HG03095 (cell line): ENCODE measurements around the gene PRDM16.

Source experiments
- ATAC-seq: cut with Tn5 transposase; IDR thresholded peaks from one replicate; pipeline ENCODE4 v1.9.1; 2021; ENCODE audit warnings: moderate library complexity; ENCODE audit not compliant: unreplicated experiment

Gene PRDM16

DNA sequence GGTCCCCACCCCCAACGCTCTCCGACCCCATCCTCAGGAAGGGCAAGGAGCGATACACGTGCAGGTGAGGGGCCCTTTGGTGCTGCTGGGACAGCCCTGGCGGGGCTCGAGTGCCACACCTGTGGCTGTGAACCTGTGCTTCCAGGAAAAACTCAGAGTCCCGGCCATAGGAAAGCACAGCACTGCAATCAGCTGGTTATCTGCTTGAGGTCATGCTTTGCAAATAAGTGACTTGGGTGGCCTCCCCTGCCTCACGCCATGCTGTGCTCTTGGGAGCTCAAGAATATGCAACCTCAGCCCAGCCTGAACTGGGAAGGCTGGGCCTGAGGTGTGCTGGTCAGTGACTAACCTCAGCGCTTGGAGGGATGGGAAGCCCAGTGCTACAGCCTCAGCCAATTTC, 348.9 kb downstream of the PRDM16 start:
- no peak for ATAC-seq

DNA sequence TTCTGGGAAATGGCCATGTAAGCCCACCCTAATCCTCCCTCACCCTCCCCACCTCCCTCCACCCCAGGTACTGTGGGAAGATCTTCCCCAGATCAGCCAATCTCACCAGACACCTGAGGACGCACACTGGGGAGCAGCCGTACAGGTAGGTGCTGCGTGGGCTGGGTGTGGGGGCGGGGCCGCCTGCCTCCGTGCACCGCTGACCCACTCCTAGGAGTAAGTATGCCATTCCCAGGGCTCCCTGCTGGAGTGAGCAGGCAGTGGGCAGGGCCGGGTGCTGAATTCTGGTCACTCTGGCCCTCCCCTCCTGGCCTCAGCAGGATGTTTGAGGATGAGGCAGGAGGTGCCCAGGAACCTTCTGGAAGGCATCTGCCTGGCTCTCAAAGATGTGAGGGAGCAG, 349.6 kb downstream of the PRDM16 start:
- ATAC-seq: no peak

DNA sequence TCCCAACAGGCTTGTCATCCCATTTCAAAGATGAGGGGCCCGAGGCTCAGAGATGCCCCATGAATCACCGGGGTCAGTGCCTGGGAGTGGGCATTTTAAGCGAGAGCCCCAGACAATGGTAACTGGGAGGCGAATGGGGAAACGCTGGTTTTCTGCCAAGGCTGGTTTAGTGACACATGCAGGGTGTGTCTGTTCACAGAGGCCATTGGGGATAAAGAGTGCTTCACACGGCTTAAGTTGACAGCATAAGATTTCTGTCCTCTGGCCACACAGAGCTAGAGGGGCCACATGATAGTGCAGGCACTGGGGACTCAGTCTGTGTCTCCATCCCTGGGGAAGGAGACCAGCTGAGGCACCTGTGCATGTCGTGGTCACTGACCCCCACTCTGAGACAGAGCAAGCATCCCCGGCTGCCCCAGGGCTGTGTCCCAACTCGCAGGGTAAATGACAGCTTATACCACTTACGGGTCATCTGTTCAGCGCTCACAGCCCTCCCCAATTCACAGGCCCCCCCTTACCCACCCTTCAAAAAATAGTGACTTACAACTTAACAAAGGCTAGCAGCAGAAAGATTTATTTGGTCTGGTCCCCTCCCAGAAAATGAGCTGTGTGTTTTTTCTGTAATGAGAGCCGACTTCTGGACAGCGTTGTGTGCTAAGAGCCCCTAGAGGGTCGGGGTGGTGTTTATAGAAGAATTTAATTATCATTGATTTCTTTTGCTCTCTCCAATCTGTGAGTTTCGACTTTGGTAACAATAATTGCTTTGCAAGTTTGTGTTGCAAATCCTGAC, 350.6 kb downstream of the PRDM16 start:
- ATAC-seq: no peak

GRCh38 chr1:3420218-3420951, 351.4 kb downstream of the PRDM16 start:
- no peak for ATAC-seq

GRCh38 chr1:3422638-3423037, 353.6 kb downstream of the PRDM16 start:
- ATAC-seq: no peak

- ATAC-seq: no peak
Measured at GRCh38 chr1:3423245-3423829, 354.3 kb downstream of the PRDM16 start.

DNA sequence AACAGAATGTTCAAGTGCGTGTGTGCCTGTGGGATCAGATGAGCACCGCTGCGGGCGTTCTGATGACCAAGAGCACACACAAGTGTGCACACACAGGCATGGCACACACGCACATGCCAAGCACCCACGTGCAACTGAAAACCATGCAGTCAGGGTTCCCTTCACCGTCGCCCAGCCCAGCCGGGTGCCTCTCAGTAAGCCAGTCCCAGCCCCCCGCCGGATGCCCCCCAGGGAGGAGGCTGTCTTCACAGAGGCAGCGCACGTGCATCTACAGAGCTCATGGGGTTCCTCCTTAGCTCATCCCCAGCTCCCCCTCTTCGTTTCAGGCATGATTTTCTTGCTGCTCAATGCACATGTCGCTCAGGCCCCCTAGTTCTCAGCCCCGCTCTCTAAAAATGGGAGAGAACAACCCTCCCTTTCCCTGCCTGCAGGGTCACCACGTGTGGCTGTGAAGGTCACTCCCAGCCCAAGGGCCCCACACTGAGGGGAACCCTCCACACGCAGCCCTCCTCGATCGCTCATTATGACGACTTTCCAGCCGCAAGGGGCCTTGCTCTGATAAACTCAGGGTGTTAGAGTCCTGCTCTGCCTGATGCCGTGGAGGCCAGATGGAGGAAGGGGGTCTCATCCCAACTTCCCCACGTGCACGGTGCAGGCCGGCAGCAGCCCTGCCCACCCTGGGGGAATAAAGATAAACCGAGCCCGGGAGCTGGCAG, 355.1 kb downstream of the PRDM16 start:
- no peak for ATAC-seq

- ATAC-seq: no peak
Measured at GRCh38 chr1:3425486-3426215, 356.6 kb downstream of the PRDM16 start.

DNA sequence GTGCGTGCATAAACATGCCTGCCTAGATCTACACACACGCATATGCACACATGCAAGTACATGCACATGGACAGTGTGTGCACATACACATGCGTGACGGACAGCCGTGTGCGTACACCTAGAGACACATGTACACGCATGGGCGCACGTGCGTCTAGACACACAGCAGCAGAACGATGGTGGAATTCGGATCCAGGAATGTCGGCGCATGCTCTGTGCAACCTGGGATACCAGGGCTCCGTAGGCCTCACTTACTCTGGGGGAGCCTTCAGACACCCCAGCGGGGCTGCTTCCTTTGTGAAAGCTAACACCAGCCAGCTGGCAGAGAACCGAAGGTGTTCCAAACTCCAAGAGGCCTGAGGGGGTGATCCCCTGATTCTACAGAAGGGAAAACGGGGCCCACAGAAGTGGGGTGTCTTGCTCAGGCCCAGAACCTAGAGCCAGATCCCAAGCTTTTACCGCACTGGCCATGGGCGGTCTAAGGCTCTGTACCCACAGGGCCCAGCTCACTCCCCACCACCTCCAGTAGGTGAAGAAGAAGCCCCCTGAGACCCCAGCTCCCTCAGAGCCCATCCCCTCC, 358.0 kb downstream of the PRDM16 start:
- no peak for ATAC-seq

DNA sequence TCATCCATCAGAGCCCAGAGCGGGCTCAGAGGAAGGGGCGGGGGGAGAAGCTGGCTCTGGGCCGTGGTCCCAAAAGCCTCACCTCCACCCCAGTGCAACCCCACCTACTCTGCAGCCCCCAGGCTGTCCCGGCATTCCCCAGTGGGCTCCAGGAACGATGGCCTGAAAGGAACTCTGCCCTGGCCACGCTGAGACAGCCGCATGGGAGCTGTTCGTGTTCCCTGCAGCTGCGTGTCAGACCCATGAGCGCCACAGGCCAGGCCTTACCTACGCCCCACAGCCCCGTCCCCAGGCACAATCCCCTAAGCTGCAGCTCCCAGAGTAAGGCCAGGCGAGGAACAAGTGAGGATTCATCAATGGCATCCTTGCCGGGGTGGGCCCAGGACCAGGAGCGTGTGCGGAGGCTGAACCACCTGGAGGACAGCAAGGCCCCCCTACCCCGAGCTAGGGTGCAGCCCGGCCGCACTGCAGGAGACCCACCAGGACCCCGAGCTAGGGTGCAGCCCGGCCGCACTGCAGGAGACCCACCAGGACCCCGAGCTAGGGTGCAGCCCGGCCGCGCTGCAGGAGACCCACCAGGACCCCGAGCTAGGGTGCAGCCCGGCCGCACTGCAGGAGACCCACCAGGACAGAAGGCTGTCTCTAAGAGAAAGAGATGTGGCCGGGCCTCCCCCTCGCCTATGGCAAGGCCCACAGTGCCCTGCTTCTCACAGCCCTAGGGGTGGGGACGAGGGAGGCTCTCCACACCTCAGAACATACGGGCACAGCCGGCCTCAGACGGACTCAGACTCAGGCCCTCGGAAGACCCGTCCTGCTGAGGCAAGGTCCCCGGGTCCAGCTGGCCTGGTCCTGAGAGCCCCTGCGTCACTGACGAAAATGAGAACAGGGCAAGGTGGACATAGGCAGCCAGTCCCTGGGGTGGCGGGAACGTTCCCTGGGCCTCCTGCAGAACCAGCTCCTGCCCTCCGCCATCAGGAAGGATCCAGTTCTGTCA, 359.0 kb downstream of the PRDM16 start:
- no peak for ATAC-seq

- no peak for ATAC-seq
Measured at GRCh38 chr1:3428899-3429298, 359.9 kb downstream of the PRDM16 start.

DNA sequence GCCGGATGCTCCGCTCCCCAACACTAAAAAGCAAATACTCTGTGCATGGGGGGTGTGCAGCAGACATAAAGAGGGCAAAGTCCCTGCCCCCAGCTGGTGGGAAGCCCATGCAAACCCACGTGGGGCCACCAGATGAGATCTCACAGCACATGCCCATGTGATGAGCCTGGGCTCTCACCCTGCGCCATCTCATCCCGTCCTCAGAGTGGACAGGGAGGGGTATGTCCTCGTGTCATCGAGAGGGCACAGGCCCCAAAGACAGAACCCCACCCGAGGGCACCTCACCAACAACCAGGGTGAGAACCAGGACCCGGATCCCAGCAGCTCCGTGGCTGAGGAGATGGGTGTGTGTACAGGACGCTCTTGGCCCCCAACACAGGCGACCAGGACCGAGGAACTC, 360.3 kb downstream of the PRDM16 start:
- no peak for ATAC-seq

DNA sequence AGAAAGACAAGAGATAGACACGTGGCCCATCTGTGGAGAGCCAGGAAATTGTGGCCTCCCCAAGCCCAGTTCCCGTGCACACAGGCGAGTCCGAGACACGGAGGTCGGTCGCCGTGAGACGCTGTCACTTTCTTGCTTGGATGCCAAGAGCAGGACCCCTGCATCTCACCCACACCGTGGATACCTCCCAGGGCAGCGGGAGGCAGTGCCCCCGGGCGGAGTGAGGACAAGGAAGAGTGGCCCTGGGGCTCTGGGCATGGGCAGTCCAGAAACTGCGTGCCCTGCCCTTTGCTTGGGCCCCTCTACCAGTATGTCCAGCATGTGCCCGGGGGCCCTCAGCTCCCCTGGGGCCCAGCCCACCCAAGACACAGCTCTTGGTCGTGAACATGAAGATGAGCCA, 360.8 kb downstream of the PRDM16 start:
- ATAC-seq: no peak

DNA sequence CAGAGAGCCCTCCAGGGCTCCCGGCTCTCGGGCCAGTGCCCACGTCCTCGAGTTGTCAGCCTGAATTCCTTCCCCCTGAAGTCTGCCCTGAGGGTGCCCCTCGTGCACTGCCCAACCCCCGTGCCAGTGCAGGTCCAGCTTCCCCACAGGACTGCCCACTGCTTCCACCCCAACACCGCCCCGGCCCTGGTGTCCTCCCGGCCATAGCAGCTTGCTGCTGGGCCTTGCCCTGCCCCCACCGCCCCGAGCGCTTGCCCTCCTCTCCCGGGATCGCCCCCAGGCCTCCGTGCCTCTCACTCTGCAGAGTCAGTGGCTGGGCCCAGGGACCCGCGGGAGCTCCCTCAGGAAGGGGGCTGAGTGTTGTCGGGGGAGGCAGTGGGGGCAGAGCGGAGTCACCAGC, 361.4 kb downstream of the PRDM16 start:
- no peak for ATAC-seq

GRCh38 chr1:3430820-3431219, 361.8 kb downstream of the PRDM16 start:
- ATAC-seq: no peak

GRCh38 chr1:3431266-3431665, 362.3 kb downstream of the PRDM16 start:
- ATAC-seq: no peak

DNA sequence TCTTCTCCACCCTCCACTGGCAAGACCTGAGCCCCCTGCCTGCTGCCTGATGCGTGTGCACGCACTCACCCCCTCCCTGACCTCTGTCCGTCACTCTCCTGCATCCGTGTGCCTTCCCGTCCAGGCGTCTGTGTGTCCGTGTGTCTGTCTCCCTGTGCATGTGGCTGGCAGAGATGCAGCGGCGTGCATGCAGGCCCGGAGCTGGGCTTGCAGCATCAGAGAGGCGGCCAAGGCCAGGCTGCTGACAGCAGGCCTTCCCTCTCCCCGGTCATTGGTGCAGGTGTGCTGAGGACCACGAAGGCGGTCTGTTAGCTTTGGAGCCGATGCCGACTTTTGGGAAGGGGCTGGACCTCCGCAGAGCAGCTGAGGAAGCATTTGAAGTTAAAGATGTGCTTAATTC, 362.7 kb downstream of the PRDM16 start:
- ATAC-seq: no peak

GRCh38 chr1:3432306-3432705, 363.3 kb downstream of the PRDM16 start:
- ATAC-seq: no peak

- no peak for ATAC-seq
Measured at GRCh38 chr1:3433076-3433475, 364.1 kb downstream of the PRDM16 start.
